Ectodermal cell (in vitro differentiated cells): ENCODE measurements around the gene RNASEH1. TPM values are rescaled to one million over a fixed set of nuclear protein-coding genes. Genes with fewer than 3 reads are reported as not detected.
A peak's percentile ranks its signal among the peaks of the same experiment; 100 is the strongest.

ENCODE experiments used
- H3K27ac ChIP-seq: 2 replicates; pipeline ENCODE4 v1.7.0; 2013; ENCODE audit warnings: mild to moderate bottlenecking, low read depth, low read length; ENCODE audit not compliant: insufficient read depth, poor library complexity, severe bottlenecking
- H3K27me3 ChIP-seq: 2 replicates; pipeline ENCODE4 v1.7.0; 2013; ENCODE audit warnings: mild to moderate bottlenecking, low read length; ENCODE audit not compliant: insufficient read depth, control insufficient read depth, poor library complexity, severe bottlenecking
- H3K36me3 ChIP-seq: one replicate; pipeline ENCODE4 v1.7.0; 2013; ENCODE audit warnings: low read length; ENCODE audit not compliant: control insufficient read depth, insufficient read depth
- H3K4me1 ChIP-seq: one replicate; pipeline ENCODE4 v1.7.0; 2013; ENCODE audit warnings: low read length; ENCODE audit not compliant: control insufficient read depth, insufficient read depth
- H3K4me3 ChIP-seq: 2 replicates; pipeline ENCODE4 v1.7.0; 2013; ENCODE audit warnings: low read depth, low read length, control low read depth; ENCODE audit not compliant: insufficient read depth
- H3K9me3 ChIP-seq: 2 replicates; pipeline ENCODE4 v1.7.0; 2013; ENCODE audit warnings: mild to moderate bottlenecking, low read length, moderate library complexity; ENCODE audit not compliant: control insufficient read depth
- WGBS, 2 experiments: methylation state at CpG; one replicate each; pipeline ENCODE4 v1.1.7; 2013; ENCODE audit warnings: missing lambda C conversion rate in 2 of 2; 5-methylcytosine and 5-hydroxymethylcytosine counted together
- polyA plus RNA-seq, 4 experiments: library from polyadenylated mRNA; stranded (reverse); fragments of 50-300 nt; gene quantifications; one replicate each; pipeline ENCODE4 v1.2.3, GENCODE V29; 2013

RNASEH1 gene
- polyA plus RNA-seq (2013, experiment 1 of 4): 31.2 TPM
- 32.3 TPM for polyA plus RNA-seq (2013, experiment 2 of 4)
- polyA plus RNA-seq (2013, experiment 3 of 4): 20.1 TPM
- polyA plus RNA-seq (2013, experiment 4 of 4): 22.9 TPM

- peak within 1 kb of the TSS; percentile 96 for H3K27ac ChIP-seq
- 0 to 1% methylated on average over 67 of the region's 67 CpGs for WGBS, 2 experiments
- peak within 1 kb of the TSS; percentile 82 for H3K4me3 ChIP-seq
- H3K27me3 ChIP-seq: no peaks in the 10 kb centered on the region
- H3K9me3 ChIP-seq: no peaks in the 10 kb centered on the region
- peaks cover 7% of the 10 kb centered on the region for H3K4me1 ChIP-seq
- H3K36me3 ChIP-seq: peaks cover 19% of the 10 kb centered on the region
Observed at GRCh38 chr2:3558205-3559014, at the start of gene RNASEH1. RNASEH1 (minus strand) TSS chr2:3558333; CDS start chr2:3558260, 73 bp downstream.

- peaks cover 45% of the 10 kb centered on the region for H3K27me3 ChIP-seq
- no peaks in the 10 kb centered on the region for H3K9me3 ChIP-seq
- no peak overlapping the region for H3K4me3 ChIP-seq
- no peaks in the 10 kb centered on the region for H3K36me3 ChIP-seq
- no peak overlapping the region for H3K27ac ChIP-seq
- peaks cover 10% of the 10 kb centered on the region for H3K4me1 ChIP-seq
- 93 to 94% methylated on average over 36 to 37 of the region's 37 CpGs for WGBS, 2 experiments
Observed at GRCh38 chr2:3606370-3607201, 48.5 kb upstream of the RNASEH1 start.

- 94 to 96% methylated on average over 11 of the region's 11 CpGs for WGBS, 2 experiments
- no peak overlapping the region for H3K4me3 ChIP-seq
- H3K27me3 ChIP-seq: peaks cover 42% of the 10 kb centered on the region
- H3K9me3 ChIP-seq: no peaks in the 10 kb centered on the region
- no peak overlapping the region for H3K27ac ChIP-seq
- H3K36me3 ChIP-seq: no peaks in the 10 kb centered on the region
- peaks cover 4% of the 10 kb centered on the region for H3K4me1 ChIP-seq
Observed at GRCh38 chr2:3606028-3606369, 47.9 kb upstream of the RNASEH1 start.

- Histone ChIP-seq H3K4me1 (no peaks in the 10 kb centered on the region), H3K4me3 (no peak overlapping the region), H3K27ac (no peak overlapping the region), H3K9me3 (no peaks in the 10 kb centered on the region), H3K36me3 (no peaks in the 10 kb centered on the region), H3K27me3 (peaks cover 34% of the 10 kb centered on the region)
- WGBS, 2 experiments: 81 to 88% methylated on average over 30 to 37 of the region's 44 CpGs
Observed at GRCh38 chr2:3604991-3605961, 47.1 kb upstream of the RNASEH1 start.

- WGBS, 2 experiments: 93 to 94% methylated on average over 16 of the region's 16 CpGs
- peaks cover 25% of the 10 kb centered on the region for H3K27me3 ChIP-seq
- no peak overlapping the region for H3K27ac ChIP-seq
- H3K4me3 ChIP-seq: no peak overlapping the region
- H3K9me3 ChIP-seq: no peaks in the 10 kb centered on the region
- no peaks in the 10 kb centered on the region for H3K36me3 ChIP-seq
- no peaks in the 10 kb centered on the region for H3K4me1 ChIP-seq
Observed at GRCh38 chr2:3604207-3604877, 46.2 kb upstream of the RNASEH1 start.

GRCh38 chr2:3603536-3604206 is 45.5 kb upstream of the RNASEH1 start:
- Histone ChIP-seq H3K27me3 (peaks cover 19% of the 10 kb centered on the region), H3K27ac (no peak overlapping the region), H3K4me1 (no peaks in the 10 kb centered on the region), H3K9me3 (no peaks in the 10 kb centered on the region), H3K36me3 (no peaks in the 10 kb centered on the region), H3K4me3 (no peak overlapping the region)
- 91 to 92% methylated on average over 19 of the region's 19 CpGs for WGBS, 2 experiments

- Histone ChIP-seq H3K36me3 (no peaks in the 10 kb centered on the region), H3K4me1 (no peaks in the 10 kb centered on the region), H3K27ac (no peak overlapping the region), H3K4me3 (no peak overlapping the region), H3K9me3 (no peaks in the 10 kb centered on the region), H3K27me3 (peaks cover 10% of the 10 kb centered on the region)
- WGBS, 2 experiments: 93 to 94% methylated on average over 24 of the region's 25 CpGs
Observed at GRCh38 chr2:3602553-3603339, 44.6 kb upstream of the RNASEH1 start.

- H3K27me3 ChIP-seq: peaks cover 7% of the 10 kb centered on the region
- no peak overlapping the region for H3K4me3 ChIP-seq
- whole genome bisulfite sequencing, 2 experiments: 86 to 87% methylated on average over 22 of the region's 22 CpGs
- no peaks in the 10 kb centered on the region for H3K4me1 ChIP-seq
- H3K27ac ChIP-seq: no peak overlapping the region
- H3K36me3 ChIP-seq: no peaks in the 10 kb centered on the region
- no peaks in the 10 kb centered on the region for H3K9me3 ChIP-seq
Observed at GRCh38 chr2:3601561-3602271, 43.6 kb upstream of the RNASEH1 start.
